ENCODE results near the gene UNC79.

DNA sequence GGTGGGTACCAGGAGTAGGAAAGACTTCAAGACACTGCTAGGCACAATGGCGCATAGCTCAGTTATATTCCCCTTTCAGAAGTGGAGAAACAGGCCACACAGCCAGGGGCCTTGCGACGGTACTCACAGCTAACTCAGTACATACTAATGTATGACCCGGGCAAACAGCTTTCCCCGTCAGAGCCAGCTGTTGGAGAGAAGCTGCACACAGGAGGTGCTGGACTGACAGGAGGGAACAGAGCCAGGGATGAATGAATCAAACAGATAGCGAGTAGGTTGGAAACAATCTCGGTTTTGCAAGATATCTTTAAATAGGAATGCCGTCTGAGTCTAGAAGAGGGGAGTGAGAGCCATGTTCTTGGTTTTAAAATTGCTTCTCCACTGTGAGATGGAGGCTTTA is 312.0 kb downstream of the UNC79 start:
- no peak for TF ChIP-seq EZH2 (IDR thresholded peaks at IDR 0.05)
- TF ChIP-seq, protein P1, sequence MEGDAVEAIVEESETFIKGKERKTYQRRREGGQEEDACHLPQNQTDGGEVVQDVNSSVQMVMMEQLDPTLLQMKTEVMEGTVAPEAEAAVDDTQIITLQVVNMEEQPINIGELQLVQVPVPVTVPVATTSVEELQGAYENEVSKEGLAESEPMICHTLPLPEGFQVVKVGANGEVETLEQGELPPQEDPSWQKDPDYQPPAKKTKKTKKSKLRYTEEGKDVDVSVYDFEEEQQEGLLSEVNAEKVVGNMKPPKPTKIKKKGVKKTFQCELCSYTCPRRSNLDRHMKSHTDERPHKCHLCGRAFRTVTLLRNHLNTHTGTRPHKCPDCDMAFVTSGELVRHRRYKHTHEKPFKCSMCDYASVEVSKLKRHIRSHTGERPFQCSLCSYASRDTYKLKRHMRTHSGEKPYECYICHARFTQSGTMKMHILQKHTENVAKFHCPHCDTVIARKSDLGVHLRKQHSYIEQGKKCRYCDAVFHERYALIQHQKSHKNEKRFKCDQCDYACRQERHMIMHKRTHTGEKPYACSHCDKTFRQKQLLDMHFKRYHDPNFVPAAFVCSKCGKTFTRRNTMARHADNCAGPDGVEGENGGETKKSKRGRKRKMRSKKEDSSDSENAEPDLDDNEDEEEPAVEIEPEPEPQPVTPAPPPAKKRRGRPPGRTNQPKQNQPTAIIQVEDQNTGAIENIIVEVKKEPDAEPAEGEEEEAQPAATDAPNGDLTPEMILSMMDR (IDR thresholded peaks at IDR 0.05): no peak
